Limb (tissue), 2 donors: ENCODE measurements around the gene KRT36.

Source experiments
- DNase-seq, 2 donors: peaks; one replicate each; pipeline ENCODE4 v3.0.0-alpha.2; 2016; ENCODE audit errors: extremely low spot score in 2 of 2

Gene KRT36

DNA sequence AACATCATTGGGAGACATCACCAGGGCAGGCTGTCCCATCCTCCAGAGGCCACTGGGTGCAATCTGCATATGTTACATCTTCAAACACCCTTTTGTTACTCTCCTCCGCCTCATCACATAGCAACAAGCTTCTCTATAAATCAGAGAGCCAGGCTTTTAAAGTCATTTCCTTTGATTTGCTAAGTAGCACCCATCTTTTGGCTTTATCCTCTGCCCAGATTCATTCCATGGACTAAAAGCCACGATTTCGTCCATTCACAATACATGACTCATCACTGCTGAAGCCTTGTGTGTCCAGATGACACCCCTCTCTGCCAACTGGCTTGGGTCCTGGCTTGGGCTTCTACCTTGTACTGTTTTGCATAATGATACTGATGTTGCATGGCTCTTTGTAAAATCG, 47.0 kb downstream of the KRT36 start:
- DNase-seq, result no peak

DNA sequence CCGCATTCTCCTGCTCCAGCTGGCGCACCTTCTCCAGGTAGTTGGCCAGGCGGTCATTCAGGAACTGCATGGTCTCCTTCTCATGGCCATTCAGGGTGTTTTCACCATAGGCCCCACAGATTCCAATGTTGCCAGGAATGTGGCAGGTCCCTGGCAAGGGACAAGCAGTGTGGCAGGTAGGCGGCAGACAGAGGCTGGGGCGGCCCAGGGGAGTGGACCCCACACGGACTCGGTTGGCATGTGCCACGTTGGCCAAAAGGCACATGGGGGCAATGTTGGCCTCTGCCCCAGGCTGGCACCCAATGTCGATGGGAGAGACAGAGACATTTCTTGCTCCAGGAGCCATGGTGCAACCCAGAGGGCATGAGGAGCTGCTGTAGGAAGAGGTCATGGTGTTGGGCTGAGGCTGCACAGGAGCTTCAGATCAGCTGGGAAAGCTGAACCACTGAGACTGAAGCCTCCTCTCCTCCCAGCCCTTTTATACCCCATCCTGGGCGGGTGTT, 49.1 kb downstream of the KRT36 start, which contains the start of gene KRT38:
KRT38 (minus strand) TSS at position 453 of the 503 bp plus-strand sequence; CDS start at position 391, 62 bp downstream.
- DNase-seq, result no peak

DNA sequence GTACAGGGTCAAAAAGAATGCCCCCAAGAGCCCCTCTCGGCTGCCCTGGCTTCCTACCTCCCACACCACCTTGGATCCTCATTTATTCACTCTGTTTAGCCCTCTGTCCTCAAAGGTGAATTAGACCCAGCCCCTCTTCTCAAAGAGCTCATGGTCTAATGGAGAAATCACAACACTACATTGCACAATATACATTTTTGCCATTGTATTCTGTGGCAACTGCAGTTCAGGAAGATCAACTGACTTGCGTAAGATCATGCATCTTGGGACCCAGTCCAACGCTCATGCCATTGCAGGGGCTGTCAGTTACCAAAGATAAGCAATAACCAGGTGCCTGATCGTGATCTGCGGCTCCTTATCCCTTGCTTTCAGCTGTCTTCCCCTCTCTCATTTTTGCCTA, 50.3 kb downstream of the KRT36 start:
- no peak for DNase-seq

DNA sequence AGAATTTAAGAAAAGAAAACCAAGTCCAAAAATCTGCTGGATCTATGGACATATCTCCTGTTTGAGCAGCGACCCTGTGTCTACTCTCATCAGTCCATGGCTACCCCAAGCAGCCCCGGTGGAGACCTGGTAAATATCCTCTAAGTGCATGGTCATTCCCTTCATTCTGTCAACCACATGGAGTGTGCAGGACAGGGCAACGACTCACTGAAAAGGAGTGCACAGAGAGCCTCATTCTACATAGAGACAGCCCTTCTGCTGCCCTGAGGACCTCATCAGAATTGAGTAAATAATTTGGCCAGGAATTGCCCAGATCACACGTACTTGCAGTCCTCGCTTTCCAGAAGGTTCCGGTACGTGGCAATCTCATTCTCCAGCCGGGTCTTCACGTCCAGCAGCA, 51.9 kb downstream of the KRT36 start:
- DNase-seq, result no peak

DNA sequence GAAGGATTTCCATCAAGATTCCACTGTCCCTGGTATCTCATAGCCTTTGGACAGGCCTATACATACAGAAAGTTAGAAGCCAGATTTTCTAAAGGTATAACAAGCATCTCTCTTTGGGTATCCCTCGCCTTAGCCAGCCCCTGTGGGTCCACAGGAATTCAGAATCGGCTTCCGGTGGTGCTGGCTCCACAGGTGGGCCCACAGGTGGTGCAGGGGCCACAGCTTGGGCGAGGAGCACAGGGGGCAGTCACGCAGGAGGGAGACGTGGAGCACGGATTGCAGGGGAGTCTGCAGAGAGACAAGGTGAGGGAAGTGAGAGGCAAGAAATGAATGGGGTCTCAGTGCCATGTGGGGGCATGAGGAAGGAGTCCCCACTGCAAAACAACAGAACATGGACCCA, 52.5 kb downstream of the KRT36 start:
- no peak for DNase-seq
